GM23248 (cell line): ENCODE results near the gene SH3BGRL2. TPM values are rescaled to one million over a fixed set of nuclear protein-coding genes. Genes with fewer than 3 reads are reported as not detected.

Experiments used
- DNase-seq: peaks from one replicate; pipeline ENCODE4 v3.0.0-alpha.2; 2015
- H2AFZ ChIP-seq: fragments of 200-600 bp; sonication (generic); 2 replicates; pipeline ENCODE4 v1.6.1; 2016; ENCODE audit warnings: antibody characterized with exemption
- H3F3A ChIP-seq: fragments of 200-600 bp; sonication (generic); 2 replicates; pipeline ENCODE4 v1.6.1; 2016; ENCODE audit warnings: mild to moderate bottlenecking, antibody characterized with exemption, mixed run types; ENCODE audit not compliant: insufficient read depth
- H3K27ac ChIP-seq: fragments of 200-600 bp; sonication (generic); 2 replicates; pipeline ENCODE4 v1.5.1; 2016; ENCODE audit warnings: mild to moderate bottlenecking
- H3K27me3 ChIP-seq: fragments of 200-600 bp; sonication (generic); replicated peaks from 2 replicates; pipeline ENCODE4 v1.6.1; 2016; ENCODE audit warnings: mild to moderate bottlenecking; ENCODE audit not compliant: insufficient read depth
- H3K36me3 ChIP-seq: fragments of 200-600 bp; sonication (generic); 2 replicates; pipeline ENCODE4 v1.6.1; 2016; ENCODE audit warnings: low read depth, mild to moderate bottlenecking
- H3K4me1 ChIP-seq: fragments of 200-600 bp; sonication (generic); 2 replicates; pipeline ENCODE4 v1.6.1; 2016; ENCODE audit warnings: mild to moderate bottlenecking; ENCODE audit not compliant: insufficient read depth
- H3K4me2 ChIP-seq: fragments of 200-600 bp; sonication (generic); one replicate; pipeline ENCODE4 v1.6.1; 2016; ENCODE audit warnings: mild to moderate bottlenecking; ENCODE audit not compliant: unreplicated experiment
- H3K4me3 ChIP-seq: fragments of 200-600 bp; sonication (generic); 2 replicates; pipeline ENCODE4 v1.5.1; 2016; ENCODE audit warnings: mild to moderate bottlenecking
- H3K79me2 ChIP-seq: fragments of 200-600 bp; sonication (generic); 2 replicates; pipeline ENCODE4 v1.6.1; 2016; ENCODE audit warnings: mild to moderate bottlenecking; ENCODE audit not compliant: insufficient read depth
- H3K9ac ChIP-seq: fragments of 200-600 bp; sonication (generic); 2 replicates; pipeline ENCODE4 v1.6.1; 2016; ENCODE audit warnings: mild to moderate bottlenecking
- H3K9me2 ChIP-seq: fragments of 200-600 bp; sonication (generic); 2 replicates; pipeline ENCODE4 v1.6.1; 2016; ENCODE audit warnings: mixed run types, mild to moderate bottlenecking, moderate library complexity; ENCODE audit not compliant: insufficient read depth
- H3K9me3 ChIP-seq: fragments of 200-600 bp; sonication (generic); one replicate; pipeline ENCODE4 v1.6.1; 2017; ENCODE audit warnings: low read depth
- H4K20me1 ChIP-seq: fragments of 200-600 bp; sonication (generic); 2 replicates; pipeline ENCODE4 v1.6.0; 2016; ENCODE audit not compliant: insufficient read depth
- EZH2 ChIP-seq: fragments of 200-600 bp; sonication (generic); IDR thresholded peaks from 2 replicates; pipeline ENCODE4 v1.6.1; 2018; ENCODE audit warnings: antibody characterized with exemption, mild to moderate bottlenecking; ENCODE audit not compliant: insufficient read depth, poor library complexity, severe bottlenecking
- EZH2phosphoT487 ChIP-seq: fragments of 200-600 bp; sonication (generic); IDR thresholded peaks from 2 replicates; pipeline ENCODE4 v1.6.1; 2018; ENCODE audit warnings: antibody characterized with exemption, moderate library complexity, mild to moderate bottlenecking, low read depth; ENCODE audit not compliant: insufficient read depth
- WGBS, 2 experiments: methylation state at CpG; one replicate each; pipeline ENCODE4 v1.1.6; 2015 to 2017; ENCODE audit warnings: low lambda C conversion rate in 2 of 2, low coverage in 1 of 2; ENCODE audit errors: missing lambda C conversion rate in 2 of 2; 5-methylcytosine and 5-hydroxymethylcytosine counted together
- in situ Hi-C: fragments of 300-500 bp; cut with MboI; formaldehyde crosslinking; loops from 2 replicates; pipeline ENCODE4 v1.15.0; 2020
- polyA plus RNA-seq: library from polyadenylated mRNA; unstranded; fragments of >200 nt; fragmentation: Nextera tagmentation; extraction: Ambion mirVana; gene quantifications from 2 replicates; pipeline ENCODE4 v1.2.1, GENCODE V29; 2016
- total RNA-seq: library from RNA; depleted of rRNA; stranded (reverse); fragments of >200 nt; shearing (Covaris generic); gene quantifications from 2 replicates; pipeline ENCODE4 v1.2.3, GENCODE V29; 2014

Gene SH3BGRL2
- total and polyA plus RNA-seq, 2 experiments from 2014 or later, result 1.1 to 2.2 TPM

GRCh38 chr6:79684876-79685275, 53.7 kb downstream of the SH3BGRL2 start:
- no peaks in the 10 kb centered on the region for H3K9me3 ChIP-seq
- WGBS, 2 experiments, result 44 to 69% methylated on average over 1 of the region's 1 CpG
- no peaks in the 10 kb centered on the region for H3F3A ChIP-seq
- TF ChIP-seq EZH2, result no peak
- H4K20me1 ChIP-seq, result no peaks in the 10 kb centered on the region
- in situ Hi-C loops, result no loop called here
- no peaks in the 10 kb centered on the region for H3K9me2 ChIP-seq
- no peaks in the 10 kb centered on the region for H3K4me1 ChIP-seq
- H3K36me3 ChIP-seq, result no peaks in the 10 kb centered on the region
- no peaks in the 10 kb centered on the region for H3K27me3 ChIP-seq
- no peaks in the 10 kb centered on the region for H3K79me2 ChIP-seq
- H2AFZ ChIP-seq, result no peak overlapping the region
- H3K4me3 ChIP-seq, result no peak overlapping the region
- no peak overlapping the region for H3K27ac ChIP-seq
- H3K9ac ChIP-seq, result no peak overlapping the region
- no peak overlapping the region for H3K4me2 ChIP-seq
- no peak for DNase-seq

DNA sequence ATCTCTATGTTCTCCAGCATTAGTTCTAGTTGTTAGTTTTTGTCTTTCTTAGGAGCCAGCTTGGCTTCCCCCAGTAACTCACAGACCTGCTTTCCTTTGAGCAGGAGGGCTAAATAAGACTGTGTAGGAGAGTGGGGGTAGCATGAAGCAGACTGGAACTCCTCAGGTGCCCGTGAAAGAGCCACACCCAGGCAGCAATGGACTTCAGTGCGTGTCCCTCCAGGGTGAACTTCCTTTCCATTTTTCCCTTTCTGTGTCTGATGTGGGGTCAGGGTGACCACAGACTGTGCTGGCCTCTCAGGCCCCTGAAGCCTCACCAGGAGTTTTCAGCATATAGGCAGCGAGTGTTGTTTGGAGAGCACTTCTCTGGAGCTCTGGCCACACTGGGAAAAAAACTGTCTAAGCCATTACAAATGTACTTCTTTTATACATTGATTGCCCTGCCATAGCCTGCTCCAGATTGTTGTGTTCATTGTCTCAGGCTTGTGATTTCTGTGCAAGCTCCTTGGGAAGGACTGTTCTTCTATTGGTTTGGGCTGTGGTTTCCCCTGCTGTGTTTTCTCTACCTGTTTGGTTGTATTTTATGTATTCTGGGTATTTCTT, 55.7 kb downstream of the SH3BGRL2 start:
- no peaks in the 10 kb centered on the region for H3K27me3 ChIP-seq
- no peaks in the 10 kb centered on the region for H3K9me3 ChIP-seq
- H3K4me2 ChIP-seq, result no peak overlapping the region
- no peak overlapping the region for H3K9ac ChIP-seq
- H3K4me3 ChIP-seq, result no peak overlapping the region
- H3F3A ChIP-seq, result no peaks in the 10 kb centered on the region
- in situ Hi-C loops, result no loop called here
- TF ChIP-seq EZH2 (no peak), EZH2phosphoT487 (no peak)
- H3K27ac ChIP-seq, result no peak overlapping the region
- no peak for DNase-seq
- H3K4me1 ChIP-seq, result no peaks in the 10 kb centered on the region
- H2AFZ ChIP-seq, result no peak overlapping the region
- no peaks in the 10 kb centered on the region for H3K79me2 ChIP-seq
- H4K20me1 ChIP-seq, result no peaks in the 10 kb centered on the region
- no peaks in the 10 kb centered on the region for H3K9me2 ChIP-seq
- 70 to 76% methylated on average over 3 of the region's 3 CpGs for WGBS, 2 experiments
- no peaks in the 10 kb centered on the region for H3K36me3 ChIP-seq

DNA sequence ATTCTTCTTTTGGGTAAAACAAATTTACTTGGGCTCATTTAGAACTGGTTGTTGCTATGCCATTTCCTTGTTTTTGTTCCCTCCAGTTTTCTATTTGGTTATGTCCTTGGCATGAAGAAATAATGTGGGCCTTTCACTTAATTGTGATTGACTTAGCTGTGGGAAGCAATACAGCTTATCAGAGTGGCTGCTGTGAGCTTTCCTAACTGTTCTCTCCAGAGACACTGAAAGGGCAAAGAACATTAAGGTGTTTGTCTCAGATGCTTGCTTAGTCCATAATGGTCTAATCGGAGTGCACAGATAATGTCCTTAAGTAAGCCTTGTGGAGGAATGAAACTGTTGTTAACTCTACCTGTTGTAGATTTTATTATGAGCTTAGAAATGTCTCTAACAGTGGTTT, 56.6 kb downstream of the SH3BGRL2 start:
- Histone ChIP-seq H3K36me3 (no peaks in the 10 kb centered on the region), H3K9ac (no peak overlapping the region), H3K9me2 (no peaks in the 10 kb centered on the region), H3K4me3 (no peak overlapping the region), H4K20me1 (no peaks in the 10 kb centered on the region), H3K4me1 (no peaks in the 10 kb centered on the region), H3K4me2 (no peak overlapping the region), H3K27ac (no peak overlapping the region), H3K9me3 (no peaks in the 10 kb centered on the region), H3K27me3 (no peaks in the 10 kb centered on the region), H3K79me2 (no peaks in the 10 kb centered on the region), H3F3A (no peaks in the 10 kb centered on the region), H2AFZ (no peak overlapping the region)
- 23 to 30% methylated on average over 1 of the region's 1 CpG for WGBS, 2 experiments
- no peak for TF ChIP-seq EZH2
- no peak for TF ChIP-seq EZH2phosphoT487
- in situ Hi-C loops, result no loop called here
- DNase-seq, result no peak

DNA sequence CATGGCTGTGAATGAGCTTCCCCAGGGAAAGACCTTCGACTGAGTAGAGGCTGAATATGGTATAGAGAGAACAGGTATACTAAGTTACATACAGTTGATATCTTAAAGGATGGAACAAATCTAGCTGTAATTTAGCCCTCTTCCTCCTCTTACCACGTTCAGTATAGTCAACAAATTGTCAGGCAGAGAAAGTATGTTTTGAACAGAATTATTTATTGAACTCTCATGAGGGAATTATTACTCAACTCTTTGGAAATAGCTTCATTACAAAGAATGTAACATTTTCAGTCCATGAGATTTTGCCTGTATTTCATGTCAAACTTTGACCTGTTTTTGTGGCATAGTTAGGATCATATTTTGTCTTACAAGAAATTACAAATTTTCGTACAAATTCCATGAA, 63.0 kb downstream of the SH3BGRL2 start:
- no peak for DNase-seq
- Histone ChIP-seq H2AFZ (no peak overlapping the region), H3K9me2 (no peaks in the 10 kb centered on the region), H3K4me2 (no peak overlapping the region), H3K9ac (no peak overlapping the region), H3K4me3 (no peak overlapping the region), H3K4me1 (no peaks in the 10 kb centered on the region), H3K36me3 (no peaks in the 10 kb centered on the region), H3K27me3 (no peaks in the 10 kb centered on the region), H4K20me1 (no peaks in the 10 kb centered on the region), H3K9me3 (no peaks in the 10 kb centered on the region), H3F3A (no peaks in the 10 kb centered on the region), H3K27ac (no peak overlapping the region), H3K79me2 (no peaks in the 10 kb centered on the region)
- TF ChIP-seq EZH2phosphoT487 (no peak), EZH2 (no peak)
- WGBS, 2 experiments, result 12 to 18% methylated on average over 3 of the region's 3 CpGs
- in situ Hi-C loops, result no loop called here
